ENCODE results near the gene MRE11.
A peak's percentile ranks its signal among the peaks of the same experiment; 100 is the strongest.

MRE11 gene

DNA sequence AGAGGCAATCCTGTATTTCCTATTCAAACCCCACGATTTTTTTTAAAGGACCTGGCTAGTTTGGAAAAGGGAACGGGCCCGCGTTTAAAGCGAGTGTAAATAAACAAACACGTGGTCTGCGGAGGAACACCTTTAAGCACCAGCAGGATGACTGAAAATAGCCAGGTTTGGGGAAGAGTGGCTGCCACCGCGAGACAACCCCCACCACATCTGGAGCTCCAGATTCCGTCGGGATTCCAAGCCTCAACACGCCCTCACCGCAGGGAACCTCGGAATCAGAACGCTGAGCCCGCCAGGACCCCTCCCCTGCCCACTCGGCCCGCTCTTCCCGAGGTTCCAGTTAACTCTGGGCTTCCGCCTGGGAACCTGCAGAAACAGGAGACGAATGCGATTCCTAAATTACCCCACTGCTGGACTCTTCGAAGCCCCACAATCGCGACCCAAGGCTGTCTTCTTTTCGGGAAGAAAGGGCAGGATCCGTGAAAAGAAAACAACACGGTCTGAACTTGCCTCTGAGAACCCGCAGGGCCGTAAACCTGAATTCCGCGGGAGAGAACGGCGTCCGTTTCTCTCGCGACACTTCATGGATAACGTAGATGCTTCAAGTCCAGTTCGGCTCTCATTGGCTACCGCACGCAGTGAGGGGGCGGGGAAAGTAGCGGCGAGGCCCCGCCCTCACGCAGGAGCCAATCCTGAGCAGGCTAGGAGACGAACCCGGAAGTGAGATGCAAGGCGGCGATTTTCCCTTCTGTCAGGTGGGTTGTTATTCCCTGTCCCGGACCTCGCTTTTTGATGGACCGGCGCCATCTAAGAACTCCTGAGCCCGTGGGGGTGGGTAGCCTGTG lies at the start of gene MRE11, which contains the start of gene ANKRD49:
Gene MRE11 (minus strand): TSS at position 564 of the 845 bp plus-strand sequence. CDS start 1,043 bp downstream, outside the sequence.
Gene ANKRD49 (plus strand): TSS at position 704 of the 845 bp plus-strand sequence. CDS start 2,710 bp downstream, outside the sequence.
- TF ChIP-seq CTCF (IDR thresholded peaks at IDR 0.05): no peak
- DNase-seq (ENCODE audit: low spot score): peak; percentile 99
- Histone ChIP-seq H3K27ac (peak within 1 kb of the TSS; percentile 73 to 85), H3K4me3 (peak within 1 kb of the TSS; percentile 82)

DNA sequence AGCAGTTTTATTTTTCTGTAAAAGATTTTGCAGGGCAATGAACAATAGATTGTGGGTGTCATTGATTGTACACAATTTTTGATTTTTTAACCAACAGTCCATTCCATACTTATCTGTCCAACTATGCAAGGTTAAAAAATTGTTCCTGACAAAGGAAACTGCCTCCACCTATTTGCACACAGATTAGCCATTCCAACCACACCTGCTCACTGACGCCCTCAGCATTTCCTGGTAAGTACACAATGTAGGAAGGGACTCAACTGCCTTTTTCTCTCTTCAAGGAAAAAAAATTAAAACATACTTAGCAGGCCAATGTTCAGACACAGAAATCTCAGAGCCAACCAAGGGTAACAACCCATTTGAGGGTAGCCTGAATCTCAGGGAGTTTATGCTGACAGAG lies 45.8 kb upstream of the MRE11 start:
- TF ChIP-seq CTCF (IDR thresholded peaks at IDR 0.05): no peak
- H3K27ac ChIP-seq: no peak overlapping the region
- no peak for DNase-seq (ENCODE audit: low spot score)
- no peak overlapping the region for H3K4me3 ChIP-seq

- DNase-seq (ENCODE audit: low spot score): no peak
- TF ChIP-seq CTCF (IDR thresholded peaks at IDR 0.05): no peak
- Histone ChIP-seq H3K27ac (peak overlapping the region in 1 of 2 donors; percentile 24), H3K4me3 (no peak overlapping the region)
These were observed 43.5 kb upstream of the MRE11 start for GRCh38 chr11:94537031-94537600.

GRCh38 chr11:94536386-94536785 lies 42.7 kb upstream of the MRE11 start:
- no peak overlapping the region for H3K4me3 ChIP-seq
- peak overlapping the region in 1 of 2 donors; percentile 24 for H3K27ac ChIP-seq
- DNase-seq (ENCODE audit: low spot score): no peak
- TF ChIP-seq CTCF (IDR thresholded peaks at IDR 0.05): no peak

- Histone ChIP-seq H3K4me3 (peak overlapping the region; percentile 13), H3K27ac (peak overlapping the region; percentile 8 to 34)
- no peak for DNase-seq (ENCODE audit: low spot score)
- TF ChIP-seq CTCF (IDR thresholded peaks at IDR 0.05): no peak
These were observed 40.3 kb upstream of the MRE11 start for GRCh38 chr11:94533696-94534630.

DNA sequence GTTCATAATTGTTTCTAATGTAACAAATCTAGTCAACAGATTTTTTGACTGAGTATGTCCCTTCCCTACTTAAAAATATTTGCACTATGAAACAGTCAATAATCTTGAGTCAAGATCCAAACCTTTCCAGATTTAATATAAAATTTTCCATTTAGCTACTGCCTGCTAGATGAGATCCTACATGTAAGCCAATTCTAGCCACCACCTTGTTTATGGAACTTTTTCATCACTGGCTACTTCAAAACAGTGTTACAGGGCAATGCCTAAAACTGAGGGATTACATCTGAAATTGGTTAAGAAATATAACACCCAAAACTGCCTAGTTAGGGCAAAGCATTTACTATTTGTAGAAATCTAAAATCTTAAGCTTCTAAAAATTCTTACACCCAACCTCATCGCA lies 39.6 kb upstream of the MRE11 start:
- H3K4me3 ChIP-seq: no peak overlapping the region
- DNase-seq (ENCODE audit: low spot score): no peak
- H3K27ac ChIP-seq: peak overlapping the region; percentile 8 to 34

More for the DNA sequence above, 39.6 kb upstream of the MRE11 start:
- TF ChIP-seq CTCF (IDR thresholded peaks at IDR 0.05): no peak

Measured in coronary artery (tissue), 2 donors.